Right lobe of liver (tissue), 4 donors: ENCODE data around the gene ARL15.

ENCODE experiments used
- CTCF ChIP-seq, 4 donors: fragments of 200-600 bp in 3 of 4; fragments of 450-650 bp in 1 of 4; IDR thresholded peaks; one replicate each; pipeline versions ENCODE4 v1.5.1 to v1.8.0; 2016 to 2022; ENCODE audit warnings: antibody characterized with exemption in 4 of 4, mild to moderate bottlenecking in 2 of 4
- POLR2A ChIP-seq: fragments of 450-650 bp; IDR thresholded peaks from one replicate; pipeline ENCODE4 v1.6.1; 2017; ENCODE audit warnings: antibody characterized with exemption, mild to moderate bottlenecking
- donor health status: DM: no; HTN: no; CAD: no.
- donor health status: DM: no; HTN: no; CAD: no.
- donor health status: DM: no; HTN: yes; CAD: no.

GRCh38 chr5:53956632-53957031, 353.7 kb downstream of the ARL15 start:
- TF ChIP-seq CTCF (IDR thresholded peaks at IDR 0.05) (no peak), POLR2A (no peak)
